H1 (cell line): ENCODE measurements around the gene PRKCD. TPM values are rescaled to one million over a fixed set of nuclear protein-coding genes. Genes with fewer than 3 reads are reported as not detected.

Experiments
- CBX5 ChIP-seq: fragments of 300-800, 300-1000 bp; sonication (generic); IDR thresholded peaks from 2 replicates; pipeline ENCODE4 v1.7.1; 2016; ENCODE audit warnings: antibody characterized with exemption, low read length, low read depth
- SRF ChIP-seq: IDR thresholded peaks from 2 replicates; pipeline ENCODE4 v1.6.1; 2011; ENCODE audit warnings: mild to moderate bottlenecking, low read depth, low read length, moderate library complexity
- TAF7 ChIP-seq: optimal IDR thresholded peaks from 2 replicates; pipeline ENCODE3; 2011; ENCODE audit warnings: low read depth, mild to moderate bottlenecking, inconsistent platforms, low read length, moderate library complexity, borderline replicate concordance
- polyA plus RNA-seq, 7 experiments: library from polyadenylated mRNA; depleted of rRNA in 3 of 7; stranded (reverse) in 5 of 7; unstranded in 2 of 7; fragments of >200 nt in 5 of 7; fragments of 200-250 nt in 2 of 7; gene quantifications; 1 replicate in 5 of 7; 2 replicates in 1 of 7; 4 replicates in 1 of 7; pipeline versions ENCODE4 v1.2.1 to v1.2.3, GENCODE V29; 2011 to 2013; ENCODE audit warnings: missing spikeins in 2 of 7, mixed read lengths in 2 of 7
- total RNA-seq: library from RNA; stranded (reverse); fragmentation: NEBNext Ultra II Directional; extraction: Animal tissue kit (Norgen Biotek cat#: 25700); gene quantifications from 2 replicates; pipeline ENCODE4 v1.2.1, GENCODE V29; 2021

The PRKCD gene
- total and polyA plus RNA-seq, 2 of the 8 experiments (the other 6 are each of a cell fraction or from before 2014, with no cell fraction given): 22.6 to 23.9 TPM

DNA sequence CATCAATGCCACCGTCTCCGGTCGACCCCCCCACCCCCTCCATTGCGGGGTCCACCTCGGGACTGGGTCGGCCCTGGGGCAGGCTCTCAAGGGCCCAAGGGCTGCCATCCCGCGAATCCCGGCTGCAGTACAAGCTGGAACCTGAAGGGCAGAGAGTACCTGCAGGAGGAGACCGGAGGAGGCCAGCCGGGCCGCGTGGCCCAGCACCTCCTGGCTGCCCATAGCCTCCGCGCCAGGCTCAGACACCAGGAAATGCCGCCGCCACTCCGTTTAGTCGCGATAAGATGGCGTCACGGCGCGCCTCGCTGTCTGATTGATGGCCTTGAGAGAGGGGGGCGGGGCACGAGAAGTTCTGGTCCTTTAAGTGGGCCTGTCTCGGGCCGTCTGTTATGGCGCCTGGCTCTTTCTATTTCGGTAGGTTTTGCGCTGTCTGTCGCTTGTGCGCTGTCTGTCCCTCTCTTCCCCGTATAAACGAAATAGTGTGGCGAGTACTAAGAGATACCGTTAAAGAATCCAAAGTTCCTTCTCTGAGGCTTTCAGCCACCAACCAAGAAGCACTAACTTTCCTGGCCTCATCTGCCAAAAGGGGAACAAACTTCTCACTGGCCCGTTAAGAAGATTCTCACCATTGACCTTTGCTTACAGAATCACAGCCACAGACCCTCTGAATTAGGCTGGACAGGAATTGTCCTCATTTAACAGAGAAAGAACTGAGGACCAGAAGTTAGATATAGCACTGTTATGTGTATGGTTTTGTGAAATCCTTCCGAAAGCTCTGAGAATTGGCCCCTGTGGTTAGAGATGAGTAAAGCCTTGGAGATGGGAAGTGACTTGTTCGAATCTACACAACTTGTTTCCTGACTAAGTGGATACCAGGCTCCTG, 30.6 kb upstream of the PRKCD start, which contains the start of gene RFT1 (continued):
- TF ChIP-seq CBX5: no peak
- TF ChIP-seq TAF7: peak; percentile 73
- TF ChIP-seq SRF: peak; percentile 80
